ENCODE measurements around the gene CDH24. TPM values are rescaled to one million over a fixed set of nuclear protein-coding genes. Genes with fewer than 3 reads are reported as not detected.

The CDH24 gene
- total and polyA plus RNA-seq, 9 of the 15 experiments (the other 6 are each of a cell fraction or from before 2014, with no cell fraction given) = 0.04 to 16.2 (median 4.9) TPM

DNA sequence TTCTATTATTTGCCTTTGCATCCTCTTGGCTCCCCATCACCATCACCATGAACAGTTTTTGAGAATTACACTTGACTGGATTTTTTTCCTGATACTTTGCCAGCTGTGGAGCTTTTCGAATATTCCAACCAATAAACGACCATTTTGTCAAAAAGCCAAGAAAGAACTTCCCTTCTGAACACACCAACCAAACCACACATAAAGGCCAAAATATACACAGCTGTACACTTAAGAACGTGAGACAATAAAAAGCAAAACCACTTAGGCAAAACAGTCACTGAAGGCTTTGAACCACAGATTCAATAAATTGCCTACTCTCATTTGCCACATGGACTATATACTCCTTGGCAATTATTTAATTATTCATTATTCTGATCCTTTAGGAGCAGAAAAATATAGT, 48.5 kb downstream of the CDH24 start:
- 0% methylated on average over 3 of the region's 3 CpGs for WGBS (ENCODE audit: insufficient coverage, low coverage, missing lambda C conversion rate)
- DNase-seq (ENCODE audit: extremely low read depth in 1 of 4, low spot score in 3 of 4) (peak in 1 of 4 experiments; percentile 31), FAIRE-seq (no peak), ATAC-seq (no peak)
- ChIA-PET POLR2A (interaction anchor here (0.7 to 4.0 kb wide), 6 partner anchors 14 to 242 kb away, joined by 3 to 81 read pairs (median 4); partner anchors contain the start of genes OXA1L and PSMB5), CTCF (ENCODE audit: low intra/inter-chr PET ratio) (no interaction called here)
- intact Hi-C loops (cut with micrococcal nuclease) = no loop called here
- Histone ChIP-seq H3K4me1 (replicated peaks in 1 of 2; ENCODE audit: control insufficient read depth in 2 of 2, insufficient read depth in 2 of 2, low read length in 2 of 2) (peaks cover 24 to 40% of the 10 kb centered on the region in 2 experiments), H3K27me3 (ENCODE audit: control insufficient read depth in 2 of 2, insufficient read depth in 2 of 2, low read length in 2 of 2) (no peaks in the 10 kb centered on the region), H3K79me2 (ENCODE audit: control insufficient read depth, insufficient read depth, low read length) (peaks cover 43% of the 10 kb centered on the region), H3K9me3 (replicated peaks; ENCODE audit: control insufficient read depth, insufficient read depth, low read depth, low read length) (no peaks in the 10 kb centered on the region), H3K4me2 (ENCODE audit: insufficient read depth, low read length) (peak overlapping the region; percentile 84), H4K20me1 (replicated peaks; ENCODE audit: control insufficient read depth, insufficient read depth, low read length) (no peaks in the 10 kb centered on the region), H2AFZ (ENCODE audit: low read depth, low read length) (peak overlapping the region; percentile 75; the same call in 1 of the 2 replicates), H3K9ac (ENCODE audit: insufficient read depth in 1 of 2, low read depth in 2 of 2, low read length in 2 of 2) (peak overlapping the region in 1 of 2 experiments; percentile 92; a peak in 2 of 4 replicates), H3K9me1 (ENCODE audit: control insufficient read depth, insufficient read depth, low read length) (no peaks in the 10 kb centered on the region), H3K27ac (ENCODE audit: extremely low read depth, low read depth, low read length) (peak overlapping the region; percentile 97), H3K36me3 (ENCODE audit: control insufficient read depth, insufficient read depth, low read length) (no peaks in the 10 kb centered on the region), H3K4me3 (peak overlapping the region; percentile 43)
- BruUV-seq (replicated peaks) = no TSS peak
- in situ Hi-C loops (cut with MboI) = no loop called here
- no peak for TF ChIP-seq HDAC6 (IDR thresholded peaks at IDR 0.05; ENCODE audit: low read depth, low read length)
- TF ChIP-seq, protein P1, sequence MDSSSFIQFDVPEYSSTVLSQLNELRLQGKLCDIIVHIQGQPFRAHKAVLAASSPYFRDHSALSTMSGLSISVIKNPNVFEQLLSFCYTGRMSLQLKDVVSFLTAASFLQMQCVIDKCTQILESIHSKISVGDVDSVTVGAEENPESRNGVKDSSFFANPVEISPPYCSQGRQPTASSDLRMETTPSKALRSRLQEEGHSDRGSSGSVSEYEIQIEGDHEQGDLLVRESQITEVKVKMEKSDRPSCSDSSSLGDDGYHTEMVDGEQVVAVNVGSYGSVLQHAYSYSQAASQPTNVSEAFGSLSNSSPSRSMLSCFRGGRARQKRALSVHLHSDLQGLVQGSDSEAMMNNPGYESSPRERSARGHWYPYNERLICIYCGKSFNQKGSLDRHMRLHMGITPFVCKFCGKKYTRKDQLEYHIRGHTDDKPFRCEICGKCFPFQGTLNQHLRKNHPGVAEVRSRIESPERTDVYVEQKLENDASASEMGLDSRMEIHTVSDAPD (CRISPR knock-in tag; IDR thresholded peaks at IDR 0.05) = no peak
- TF ChIP-seq BRD9 (IDR thresholded peaks at IDR 0.05; ENCODE audit: low read depth, partially characterized antibody) = no peak
- no peak for TF ChIP-seq ZBTB7A (IDR thresholded peaks at IDR 0.05; ENCODE audit: borderline replicate concordance, control insufficient read depth, low read depth, low read length)
- TF ChIP-seq ZNF212 (CRISPR knock-in tag; IDR thresholded peaks at IDR 0.05) = no peak
- TF ChIP-seq XRCC5 (IDR thresholded peaks at IDR 0.05; ENCODE audit: low read depth, low read length) = no peak
- no peak for TF ChIP-seq SREBF1 (IDR thresholded peaks at IDR 0.05; ENCODE audit: borderline replicate concordance, low read depth, low read length)
- TF ChIP-seq NFIC (IDR thresholded peaks at IDR 0.05) = peak; percentile 29; the same call in 1 of the 2 replicates
- TF ChIP-seq GABPA (tag; conservative IDR thresholded peaks at IDR 0.05; ENCODE audit: low read depth) = no peak
- TF ChIP-seq, protein P2, sequence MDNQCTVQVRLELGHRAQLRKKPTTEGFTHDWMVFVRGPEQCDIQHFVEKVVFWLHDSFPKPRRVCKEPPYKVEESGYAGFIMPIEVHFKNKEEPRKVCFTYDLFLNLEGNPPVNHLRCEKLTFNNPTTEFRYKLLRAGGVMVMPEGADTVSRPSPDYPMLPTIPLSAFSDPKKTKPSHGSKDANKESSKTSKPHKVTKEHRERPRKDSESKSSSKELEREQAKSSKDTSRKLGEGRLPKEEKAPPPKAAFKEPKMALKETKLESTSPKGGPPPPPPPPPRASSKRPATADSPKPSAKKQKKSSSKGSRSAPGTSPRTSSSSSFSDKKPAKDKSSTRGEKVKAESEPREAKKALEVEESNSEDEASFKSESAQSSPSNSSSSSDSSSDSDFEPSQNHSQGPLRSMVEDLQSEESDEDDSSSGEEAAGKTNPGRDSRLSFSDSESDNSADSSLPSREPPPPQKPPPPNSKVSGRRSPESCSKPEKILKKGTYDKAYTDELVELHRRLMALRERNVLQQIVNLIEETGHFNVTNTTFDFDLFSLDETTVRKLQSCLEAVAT (IDR thresholded peaks at IDR 0.05) = peak in 1 of 2 experiments; percentile 64; a peak in 3 of 4 replicates
- no peak for TF ChIP-seq MTA2 (IDR thresholded peaks at IDR 0.05; ENCODE audit: low read depth)
- no peak for TF ChIP-seq ZFPM2 (CRISPR knock-in tag; IDR thresholded peaks at IDR 0.05)
- 0 out of 2 replicates have a peak, but pooled peaks have one; percentile 4 for TF ChIP-seq GTF2E2 (tag; IDR thresholded peaks at IDR 0.05)
- TF ChIP-seq CHD1 (IDR thresholded peaks at IDR 0.05; ENCODE audit: low read length) = no peak
- 0 out of 4 replicates have a peak, but pooled peaks of 1 of the 2 experiments have one; percentile 5 for TF ChIP-seq FOXA3 (CRISPR knock-in tag; conservative IDR thresholded peaks at IDR 0.05 in 1 of 2, IDR thresholded peaks at IDR 0.05 in 1 of 2)
- TF ChIP-seq, protein P3, sequence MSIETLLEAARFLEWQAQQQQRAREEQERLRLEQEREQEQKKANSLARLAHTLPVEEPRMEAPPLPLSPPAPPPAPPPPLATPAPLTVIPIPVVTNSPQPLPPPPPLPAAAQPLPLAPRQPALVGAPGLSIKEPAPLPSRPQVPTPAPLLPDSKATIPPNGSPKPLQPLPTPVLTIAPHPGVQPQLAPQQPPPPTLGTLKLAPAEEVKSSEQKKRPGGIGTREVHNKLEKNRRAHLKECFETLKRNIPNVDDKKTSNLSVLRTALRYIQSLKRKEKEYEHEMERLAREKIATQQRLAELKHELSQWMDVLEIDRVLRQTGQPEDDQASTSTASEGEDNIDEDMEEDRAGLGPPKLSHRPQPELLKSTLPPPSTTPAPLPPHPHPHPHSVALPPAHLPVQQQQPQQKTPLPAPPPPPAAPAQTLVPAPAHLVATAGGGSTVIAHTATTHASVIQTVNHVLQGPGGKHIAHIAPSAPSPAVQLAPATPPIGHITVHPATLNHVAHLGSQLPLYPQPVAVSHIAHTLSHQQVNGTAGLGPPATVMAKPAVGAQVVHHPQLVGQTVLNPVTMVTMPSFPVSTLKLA (conservative IDR thresholded peaks at IDR 0.05) = no peak
- TF ChIP-seq, protein P4, sequence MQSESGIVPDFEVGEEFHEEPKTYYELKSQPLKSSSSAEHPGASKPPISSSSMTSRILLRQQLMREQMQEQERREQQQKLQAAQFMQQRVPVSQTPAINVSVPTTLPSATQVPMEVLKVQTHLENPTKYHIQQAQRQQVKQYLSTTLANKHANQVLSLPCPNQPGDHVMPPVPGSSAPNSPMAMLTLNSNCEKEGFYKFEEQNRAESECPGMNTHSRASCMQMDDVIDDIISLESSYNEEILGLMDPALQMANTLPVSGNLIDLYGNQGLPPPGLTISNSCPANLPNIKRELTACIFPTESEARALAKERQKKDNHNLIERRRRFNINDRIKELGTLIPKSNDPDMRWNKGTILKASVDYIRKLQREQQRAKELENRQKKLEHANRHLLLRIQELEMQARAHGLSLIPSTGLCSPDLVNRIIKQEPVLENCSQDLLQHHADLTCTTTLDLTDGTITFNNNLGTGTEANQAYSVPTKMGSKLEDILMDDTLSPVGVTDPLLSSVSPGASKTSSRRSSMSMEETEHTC (IDR thresholded peaks at IDR 0.05) = no peak
- no peak for TF ChIP-seq ZNF316 (IDR thresholded peaks at IDR 0.05)
